ENCODE data around the gene THRA.
"Not testable (repeated sequence)": the region's sequence is repeated elsewhere in the genome, so short reads cannot be mapped to it uniquely, and the experiment has no call there.

THRA gene

GRCh38 chr17:40121181-40122135, 58.7 kb downstream of the THRA start, which contains the start of gene MSL1:
MSL1 (plus strand) TSS chr17:40121971; CDS start chr17:40122613, 642 bp downstream.
- peak; percentile 82 for DNase-seq

- DNase-seq: no peak
These were observed 59.6 kb downstream of the THRA start for GRCh38 chr17:40122136-40122998.

- DNase-seq: peak; percentile 49
These were observed 60.4 kb downstream of the THRA start for GRCh38 chr17:40122999-40123810.

- DNase-seq: no peak
These were observed 61.0 kb downstream of the THRA start for GRCh38 chr17:40123811-40124114.

- DNase-seq: no peak
These were observed 61.7 kb downstream of the THRA start for GRCh38 chr17:40124279-40125141.

GRCh38 chr17:40129498-40129897, 66.7 kb downstream of the THRA start:
- no peak for DNase-seq

- DNase-seq: no peak
These were observed 67.7 kb downstream of the THRA start for GRCh38 chr17:40130352-40131042.

GRCh38 chr17:40134184-40134583, 71.4 kb downstream of the THRA start:
- DNase-seq: no peak

GRCh38 chr17:40135817-40136216, 73.1 kb downstream of the THRA start:
- no peak for DNase-seq

GRCh38 chr17:40139566-40140058, 76.8 kb downstream of the THRA start:
- DNase-seq: no peak

- DNase-seq: not testable (repeated sequence)
These were observed 80.4 kb downstream of the THRA start for GRCh38 chr17:40143166-40143565.

All from activated CD4-positive, alpha-beta T cell treated with anti-CD3 and anti-CD28 coated beads, Interleukin-2, amount 50 U/mL, for 1 hour (primary cell).